PC-3 (cell line): Measurements from ENCODE around the gene SLCO3A1. TPM values are rescaled to one million over a fixed set of nuclear protein-coding genes. Genes with fewer than 3 reads are reported as not detected.
"Not testable (repeated sequence)": the region's sequence is repeated elsewhere in the genome, so short reads cannot be mapped to it uniquely, and the experiment has no call there.

Experiments used
- ATAC-seq: fragments of 200-7000 bp; cut with Tn5 transposase; 2 replicates; pipeline ENCODE4 v1.9.1; 2020; ENCODE audit warnings: mild to moderate bottlenecking, moderate library complexity
- BruUV-seq: library from RNA; stranded (reverse); fragments of 400-500 nt; replicated peaks from 2 replicates; lab custom pipeline; 2021; lab: Mats Ljungman, UMichigan
- CTCF ChIA-PET: fragments of 300-600 bp; sonication (Branson Sonifier 250); formaldehyde crosslinking; loops from one replicate; lab custom pipeline; 2022; ENCODE audit warnings: antibody characterized with exemption; lab: Charles Lee
- POLR2A ChIA-PET: fragments of 300-600 bp; sonication (Branson Sonifier 250); formaldehyde crosslinking; loops from one replicate; lab custom pipeline; 2022; ENCODE audit warnings: antibody characterized with exemption; ENCODE audit not compliant: unreplicated experiment; lab: Charles Lee
- DNase-seq: peaks from one replicate; pipeline ENCODE4 v3.0.0-alpha.2; 2015
- H2AFZ ChIP-seq: fragments of 300-600 bp; sonication (generic); 2 replicates; pipeline ENCODE4 v1.6.0; 2016; ENCODE audit warnings: antibody characterized with exemption, low read length
- H3F3A ChIP-seq: fragments of 300-600 bp; sonication (generic); one replicate; pipeline ENCODE4 v1.6.0; 2017; ENCODE audit warnings: antibody characterized with exemption, low read length, control low read depth, mild to moderate bottlenecking; ENCODE audit not compliant: unreplicated experiment
- H3K27ac ChIP-seq: fragments of 300-600 bp; sonication (generic); 2 replicates; pipeline ENCODE4 v1.5.1; 2016; ENCODE audit warnings: mild to moderate bottlenecking, low read length
- H3K27me3 ChIP-seq: fragments of 300-600 bp; sonication (generic); 2 replicates; pipeline ENCODE4 v1.6.1; 2016; ENCODE audit warnings: low read length, mixed read lengths
- H3K36me3 ChIP-seq: fragments of 300-600 bp; sonication (generic); 2 replicates; pipeline ENCODE4 v1.6.1; 2016; ENCODE audit warnings: low read depth, mixed run types, low read length, mixed read lengths
- H3K4me1 ChIP-seq: fragments of 300-600 bp; sonication (generic); 2 replicates; pipeline ENCODE4 v1.5.1; 2016; ENCODE audit warnings: low read length; ENCODE audit not compliant: insufficient read depth
- H3K4me2 ChIP-seq: fragments of 300-600 bp; sonication (generic); 2 replicates; pipeline ENCODE4 v1.6.0; 2016; ENCODE audit warnings: low read length
- H3K4me3 ChIP-seq: fragments of 300-600 bp; sonication (generic); 2 replicates; pipeline ENCODE4 v1.5.1; 2016; ENCODE audit warnings: mild to moderate bottlenecking, low read length, mixed read lengths
- H3K79me2 ChIP-seq: fragments of 300-600 bp; sonication (generic); 2 replicates; pipeline ENCODE4 v1.6.1; 2017; ENCODE audit warnings: low read length, mixed read lengths
- H3K9ac ChIP-seq: fragments of 300-600 bp; sonication (generic); 2 replicates; pipeline ENCODE4 v1.6.0; 2016; ENCODE audit warnings: mild to moderate bottlenecking, low read length
- H3K9me2 ChIP-seq: fragments of 300-600 bp; sonication (generic); replicated peaks from 2 replicates; pipeline ENCODE4 v1.6.1; 2016; ENCODE audit warnings: mixed run types, low read length, mixed read lengths
- H3K9me3 ChIP-seq: fragments of 300-600 bp; sonication (generic); 2 replicates; pipeline ENCODE4 v1.6.1; 2016; ENCODE audit warnings: low read length, mixed read lengths
- H4K20me1 ChIP-seq: fragments of 300-600 bp; sonication (generic); 2 replicates; pipeline ENCODE4 v1.6.1; 2016; ENCODE audit warnings: low read length, mixed read lengths
- CTCF ChIP-seq: fragments of 300-600 bp; sonication (generic); conservative IDR thresholded peaks from 2 replicates; pipeline ENCODE4 v1.5.1; 2017; ENCODE audit warnings: antibody characterized with exemption, low read depth, mild to moderate bottlenecking, low read length
- EZH2 ChIP-seq: fragments of 300-600 bp; sonication (generic); IDR thresholded peaks from one replicate; pipeline ENCODE4 v1.6.1; 2017; ENCODE audit warnings: antibody characterized with exemption, mild to moderate bottlenecking, low read length; ENCODE audit not compliant: unreplicated experiment
- EZH2phosphoT487 ChIP-seq: fragments of 300-600 bp; sonication (generic); IDR thresholded peaks from 2 replicates; pipeline ENCODE4 v1.6.1; 2018; ENCODE audit warnings: mild to moderate bottlenecking, antibody characterized with exemption, low read length, borderline replicate concordance
- intact Hi-C: fragments of 100-400 bp; cut with micrococcal nuclease; formaldehyde crosslinking; loops from 2 replicates; pipeline ENCODE4 v1.9.0; 2023
- total RNA-seq: library from RNA; depleted of rRNA; stranded (reverse); fragments of >200 nt; gene quantifications from 2 replicates; pipeline ENCODE4 v1.2.3, GENCODE V29; 2014

Gene SLCO3A1
- total RNA-seq, 1 experiment from 2014 or later, result 0.07 TPM

- peaks cover 8% of the 10 kb centered on the region; the same call in 1 of the 2 replicates for H3K27me3 ChIP-seq
- H3K36me3 ChIP-seq, result no peaks in the 10 kb centered on the region
- H3K27ac ChIP-seq, result no peak overlapping the region
- DNase-seq (no peak), ATAC-seq (no peak)
- no peaks in the 10 kb centered on the region for H3F3A ChIP-seq
- no TSS peak for BruUV-seq
- H3K9ac ChIP-seq, result no peak overlapping the region
- H3K4me2 ChIP-seq, result no peak overlapping the region
- ChIA-PET CTCF (no interaction called here), POLR2A (no interaction called here)
- no peak overlapping the region for H2AFZ ChIP-seq
- peaks cover 15% of the 10 kb centered on the region for H3K4me1 ChIP-seq
- TF ChIP-seq EZH2phosphoT487, result no peak
- no peak for TF ChIP-seq CTCF
- no peaks in the 10 kb centered on the region for H3K9me2 ChIP-seq
- H3K9me3 ChIP-seq, result no peaks in the 10 kb centered on the region
- no peaks in the 10 kb centered on the region for H3K79me2 ChIP-seq
- H4K20me1 ChIP-seq, result no peaks in the 10 kb centered on the region
- H3K4me3 ChIP-seq, result no peak overlapping the region
- intact Hi-C loops, result no loop called here
These were observed 107.8 kb downstream of the SLCO3A1 start for GRCh38 chr15:91961357-91961756.

GRCh38 chr15:91963747-91964146 is 110.2 kb downstream of the SLCO3A1 start:
- intact Hi-C loops, H3K9me2 ChIP-seq, H3F3A ChIP-seq, H3K4me3 ChIP-seq, H3K4me2 ChIP-seq, ATAC-seq, CTCF ChIA-PET, H3K27ac ChIP-seq, H3K79me2 ChIP-seq, H3K9ac ChIP-seq, H3K9me3 ChIP-seq, POLR2A ChIA-PET, H4K20me1 ChIP-seq, DNase-seq, H3K36me3 ChIP-seq, H2AFZ ChIP-seq, BruUV-seq: not testable (repeated sequence)
- Histone ChIP-seq H3K4me1 (peaks cover 17% of the 10 kb centered on the region), H3K27me3 (peaks cover 12% of the 10 kb centered on the region; the same call in 1 of the 2 replicates)

- no peaks in the 10 kb centered on the region for H3F3A ChIP-seq
- BruUV-seq, result no TSS peak
- ChIA-PET CTCF (no interaction called here), POLR2A (no interaction called here)
- ATAC-seq, result no peak; the same call in 1 of the 2 replicates
- no peaks in the 10 kb centered on the region for H3K36me3 ChIP-seq
- H3K27ac ChIP-seq, result peak overlapping the region; percentile 66
- H3K9me3 ChIP-seq, result no peaks in the 10 kb centered on the region
- no peaks in the 10 kb centered on the region for H4K20me1 ChIP-seq
- peak; percentile 88 for DNase-seq
- peaks cover 17% of the 10 kb centered on the region for H3K4me1 ChIP-seq
- peaks cover 22% of the 10 kb centered on the region for H3K27me3 ChIP-seq
- no peaks in the 10 kb centered on the region for H3K79me2 ChIP-seq
- H2AFZ ChIP-seq, result peak overlapping the region; percentile 29; the same call in 1 of the 2 replicates
- 0 out of 2 replicates have a peak overlapping the region, but pooled peaks have one; percentile 18 for H3K4me3 ChIP-seq
- peak overlapping the region; percentile 69 for H3K4me2 ChIP-seq
- intact Hi-C loops, result no loop called here
- H3K9ac ChIP-seq, result no peak overlapping the region
- TF ChIP-seq CTCF (no peak), EZH2 (no peak), EZH2phosphoT487 (no peak)
- H3K9me2 ChIP-seq, result no peaks in the 10 kb centered on the region
These were observed 112.1 kb downstream of the SLCO3A1 start for GRCh38 chr15:91965501-91966193.
